Stimulated activated CD8-positive, alpha-beta memory T cell treated with anti-CD3 and anti-CD28 coated beads, Interleukin-7, amount 100 ng/mL, for 48 hours (primary cell): ENCODE results near the gene SPRY4.
"Not testable (repeated sequence)": the region's sequence is repeated elsewhere in the genome, so short reads cannot be mapped to it uniquely, and the experiment has no call there.

Experiments
- DNase-seq, 2 donors: peaks; one replicate each; pipeline ENCODE4 v3.0.0-alpha.2; 2020; ENCODE audit warnings: low read depth in 1 of 2; ENCODE audit errors: extremely low read depth in 1 of 2

SPRY4 gene

GRCh38 chr5:142295960-142296860 is 28.6 kb downstream of the SPRY4 start:
- DNase-seq = no peak

GRCh38 chr5:142295084-142295758 is 29.6 kb downstream of the SPRY4 start:
- DNase-seq = no peak

GRCh38 chr5:142293486-142293885 is 31.3 kb downstream of the SPRY4 start:
- DNase-seq = no peak

GRCh38 chr5:142292808-142293207 is 32.0 kb downstream of the SPRY4 start:
- no peak for DNase-seq

GRCh38 chr5:142292249-142292648 is 32.6 kb downstream of the SPRY4 start:
- no peak for DNase-seq

GRCh38 chr5:142290577-142291299 is 34.1 kb downstream of the SPRY4 start:
- DNase-seq = no peak

- no peak for DNase-seq
Observed at GRCh38 chr5:142289708-142290576, 34.9 kb downstream of the SPRY4 start.

- no peak for DNase-seq
Observed at GRCh38 chr5:142287973-142288313, 36.9 kb downstream of the SPRY4 start.

- no peak for DNase-seq
Observed at GRCh38 chr5:142287096-142287972, 37.5 kb downstream of the SPRY4 start.

- no peak for DNase-seq
Observed at GRCh38 chr5:142286111-142286510, 38.7 kb downstream of the SPRY4 start.

- DNase-seq = no peak
Observed at GRCh38 chr5:142283304-142283703, 41.5 kb downstream of the SPRY4 start.

GRCh38 chr5:142281966-142282365 is 42.9 kb downstream of the SPRY4 start:
- DNase-seq = no peak

GRCh38 chr5:142281008-142281367 is 43.8 kb downstream of the SPRY4 start:
- DNase-seq = no peak

GRCh38 chr5:142280066-142281007 is 44.5 kb downstream of the SPRY4 start:
- no peak for DNase-seq

GRCh38 chr5:142278627-142279026 is 46.2 kb downstream of the SPRY4 start:
- no peak for DNase-seq

GRCh38 chr5:142277796-142278195 is 47.0 kb downstream of the SPRY4 start:
- no peak for DNase-seq

GRCh38 chr5:142276517-142276916 is 48.3 kb downstream of the SPRY4 start:
- DNase-seq = no peak

GRCh38 chr5:142275496-142275895 is 49.3 kb downstream of the SPRY4 start:
- no peak for DNase-seq

GRCh38 chr5:142272596-142272995 is 52.2 kb downstream of the SPRY4 start:
- not testable (repeated sequence) for DNase-seq
